NCI-H187 treated with DMSO at 0.1 percent for 48 hours (cell line): ENCODE data around the gene DHDH.
A peak's percentile ranks its signal among the peaks of the same experiment; 100 is the strongest.

ENCODE experiments used
- DNase-seq: peaks from one replicate; lab custom pipeline; 2025; lab: John Stamatoyannopoulos, UW

The DHDH gene

DNA sequence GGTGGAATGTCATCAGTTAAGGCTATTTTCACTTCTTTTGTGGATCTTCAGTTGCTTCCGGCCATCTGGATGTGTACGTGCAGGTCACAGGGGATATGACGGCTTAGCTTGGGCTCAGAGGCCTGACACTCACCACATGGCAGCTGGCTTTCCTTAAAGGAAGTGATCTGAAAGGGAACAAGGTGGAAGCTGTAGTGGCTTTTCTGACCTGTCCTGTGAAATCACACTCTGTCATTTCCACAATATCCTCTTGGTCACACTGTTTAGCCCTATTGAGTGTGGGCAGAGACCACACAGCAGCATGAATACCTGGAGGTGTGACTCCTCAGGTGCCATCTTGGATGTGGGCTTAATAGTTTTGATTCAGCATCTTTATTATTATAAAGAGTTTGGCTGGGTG is 16.7 kb downstream of the DHDH start:
- no peak for DNase-seq

DNA sequence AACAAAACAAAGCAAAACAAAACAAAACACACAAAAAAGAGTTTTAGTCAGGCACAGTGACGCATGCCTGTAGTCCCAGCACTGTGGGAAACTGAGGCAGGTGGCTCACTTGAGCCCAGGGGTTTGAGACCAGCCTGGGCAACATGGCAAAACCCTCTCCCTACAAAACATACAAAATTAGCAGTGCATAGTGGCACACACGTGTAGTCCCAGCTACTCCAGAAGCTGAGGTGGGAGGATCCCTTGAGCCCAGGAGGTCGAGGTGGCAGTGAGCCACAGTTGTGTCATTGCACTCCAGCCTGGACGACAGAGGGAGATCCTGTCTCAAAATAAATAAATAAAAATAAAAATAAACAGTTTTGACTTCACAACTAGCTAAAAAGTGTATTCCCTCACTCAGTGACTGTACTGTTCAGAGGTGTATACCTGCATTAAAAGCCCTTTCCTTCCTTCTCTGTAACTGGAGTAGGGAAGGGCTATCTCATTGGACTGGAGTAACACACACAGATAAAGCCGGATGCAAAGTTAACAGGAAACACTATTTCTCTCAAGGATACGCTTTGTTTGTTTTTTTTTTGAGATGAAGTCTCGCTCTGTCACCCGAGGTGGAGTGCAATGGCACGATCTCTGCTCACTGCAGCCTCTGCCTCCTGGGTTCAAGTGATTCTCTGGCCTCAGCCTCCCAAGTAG is 17.5 kb downstream of the DHDH start:
- no peak for DNase-seq

DNA sequence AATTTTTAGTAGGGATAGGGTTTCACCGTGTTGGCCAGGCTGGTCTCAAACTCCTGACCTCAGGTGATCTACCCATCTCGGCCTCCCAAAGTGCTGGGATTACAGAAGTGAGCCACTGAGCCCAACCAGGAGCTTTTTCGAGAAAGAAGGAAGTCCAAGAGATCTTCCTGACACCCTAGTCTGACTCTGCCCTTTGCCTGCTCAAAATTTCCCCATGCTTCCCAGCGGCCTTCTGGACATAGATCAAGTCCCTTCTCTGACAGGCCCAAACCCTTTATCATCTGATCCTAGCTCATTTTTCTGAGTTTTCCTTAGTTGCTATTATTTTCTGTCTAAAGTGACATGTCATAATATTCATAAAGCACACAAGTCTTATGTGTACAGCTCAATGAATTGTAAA is 19.6 kb downstream of the DHDH start:
- DNase-seq, result no peak

- no peak for DNase-seq
Measured at GRCh38 chr19:48953990-48954594, 20.6 kb downstream of the DHDH start.

DNA sequence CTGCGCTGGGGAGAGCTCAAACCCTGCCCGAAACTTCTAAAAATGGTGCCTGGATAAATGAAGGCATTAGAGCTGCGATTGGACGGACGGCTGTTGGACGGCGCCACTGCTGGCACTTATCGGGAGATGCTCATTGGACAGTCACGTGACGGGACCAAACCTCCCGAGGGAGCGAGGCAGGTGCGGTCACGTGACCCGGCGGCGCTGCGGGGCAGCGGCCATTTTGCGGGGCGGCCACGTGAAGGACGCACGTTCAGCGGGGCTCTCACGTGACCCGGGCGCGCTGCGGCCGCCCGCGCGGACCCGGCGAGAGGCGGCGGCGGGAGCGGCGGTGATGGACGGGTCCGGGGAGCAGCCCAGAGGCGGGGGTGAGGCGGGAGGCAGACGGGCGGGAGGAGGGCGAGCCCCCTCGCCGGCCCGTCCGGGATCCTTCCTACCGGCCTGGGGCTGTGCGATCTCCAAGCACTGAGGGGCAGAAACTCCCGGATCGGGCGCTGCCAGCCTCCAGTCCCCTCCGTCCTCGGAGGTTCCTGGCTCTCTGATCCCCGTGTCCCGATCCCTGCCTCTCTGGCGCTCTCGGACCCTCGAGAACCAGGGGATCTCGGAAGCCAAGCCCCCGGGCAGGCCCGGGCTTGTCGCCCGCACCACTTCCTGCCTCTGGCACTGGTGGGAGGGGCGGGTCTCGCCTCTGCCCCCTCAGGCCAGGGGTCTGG is 21.3 kb downstream of the DHDH start, which contains the start of gene BAX:
Gene BAX, plus strand, starts transcription at position 281 of the 713 bp plus-strand sequence. Its CDS starts 54 bp downstream, at position 335.
- peak; percentile 89 for DNase-seq

GRCh38 chr19:48955308-48955958 is 21.9 kb downstream of the DHDH start:
- no peak for DNase-seq

DNA sequence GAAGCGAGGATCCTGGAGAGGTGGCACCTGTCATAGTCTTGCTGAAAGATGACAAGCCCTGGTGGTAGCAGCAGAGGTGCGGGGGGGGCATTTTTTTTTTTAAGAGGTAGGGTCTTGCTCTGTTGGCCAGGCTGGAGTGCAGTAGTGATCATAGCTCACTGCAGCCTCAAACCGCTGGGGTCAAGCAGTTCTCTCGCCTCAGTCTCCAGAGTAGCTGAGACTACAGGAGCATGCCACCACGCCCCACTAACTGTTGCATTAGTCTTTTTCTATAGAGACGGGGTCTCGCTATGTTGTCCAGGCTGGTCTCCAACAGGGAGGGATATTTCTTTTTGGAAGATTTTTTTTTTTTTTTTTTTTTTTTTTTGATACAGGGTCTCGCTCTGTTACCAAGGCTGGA is 24.5 kb downstream of the DHDH start:
- no peak for DNase-seq

- DNase-seq, result no peak
Measured at GRCh38 chr19:48959341-48960239, 26.1 kb downstream of the DHDH start.

DNA sequence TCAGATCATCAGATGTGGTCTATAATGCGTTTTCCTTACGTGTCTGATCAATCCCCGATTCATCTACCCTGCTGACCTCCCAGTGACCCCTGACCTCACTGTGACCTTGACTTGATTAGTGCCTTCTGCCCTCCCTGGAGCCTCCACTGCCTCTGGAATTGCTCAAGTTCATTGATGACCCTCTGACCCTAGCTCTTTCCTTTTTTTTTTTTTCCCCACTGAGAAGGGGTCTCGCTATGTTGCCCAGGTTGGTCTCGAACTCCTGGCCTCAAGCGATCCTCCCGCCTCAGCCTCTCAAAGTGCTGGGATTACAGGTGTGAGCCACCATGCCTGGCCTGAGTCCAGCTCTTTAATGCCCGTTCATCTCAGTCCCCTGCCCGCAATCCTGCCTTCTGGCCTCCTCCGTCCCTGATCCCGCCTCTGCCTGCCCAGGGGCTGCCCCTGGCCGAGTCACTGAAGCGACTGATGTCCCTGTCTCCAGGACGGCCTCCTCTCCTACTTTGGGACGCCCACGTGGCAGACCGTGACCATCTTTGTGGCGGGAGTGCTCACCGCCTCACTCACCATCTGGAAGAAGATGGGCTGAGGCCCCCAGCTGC is 27.7 kb downstream of the DHDH start:
- DNase-seq, result no peak

DNA sequence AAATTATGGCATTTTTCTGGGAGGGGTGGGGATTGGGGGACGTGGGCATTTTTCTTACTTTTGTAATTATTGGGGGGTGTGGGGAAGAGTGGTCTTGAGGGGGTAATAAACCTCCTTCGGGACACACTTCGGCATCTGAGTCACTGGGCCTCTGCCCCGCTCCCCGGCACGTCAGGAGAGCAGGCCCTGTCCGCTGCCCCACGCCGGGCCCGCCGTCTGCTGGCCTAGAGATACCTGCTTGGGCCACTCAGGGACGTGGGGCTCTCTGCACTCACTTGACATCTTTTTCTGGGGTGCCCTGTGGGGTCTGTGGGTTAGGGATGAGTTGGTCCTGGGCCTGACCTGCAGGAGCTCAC is 28.2 kb downstream of the DHDH start:
- no peak for DNase-seq

- DNase-seq, result no peak
Measured at GRCh38 chr19:48962029-48962848, 28.7 kb downstream of the DHDH start.

- no peak for DNase-seq
Measured at GRCh38 chr19:48962849-48963165, 29.3 kb downstream of the DHDH start.

- DNase-seq, result no peak
Measured at GRCh38 chr19:48963371-48964204, 30.1 kb downstream of the DHDH start.

DNA sequence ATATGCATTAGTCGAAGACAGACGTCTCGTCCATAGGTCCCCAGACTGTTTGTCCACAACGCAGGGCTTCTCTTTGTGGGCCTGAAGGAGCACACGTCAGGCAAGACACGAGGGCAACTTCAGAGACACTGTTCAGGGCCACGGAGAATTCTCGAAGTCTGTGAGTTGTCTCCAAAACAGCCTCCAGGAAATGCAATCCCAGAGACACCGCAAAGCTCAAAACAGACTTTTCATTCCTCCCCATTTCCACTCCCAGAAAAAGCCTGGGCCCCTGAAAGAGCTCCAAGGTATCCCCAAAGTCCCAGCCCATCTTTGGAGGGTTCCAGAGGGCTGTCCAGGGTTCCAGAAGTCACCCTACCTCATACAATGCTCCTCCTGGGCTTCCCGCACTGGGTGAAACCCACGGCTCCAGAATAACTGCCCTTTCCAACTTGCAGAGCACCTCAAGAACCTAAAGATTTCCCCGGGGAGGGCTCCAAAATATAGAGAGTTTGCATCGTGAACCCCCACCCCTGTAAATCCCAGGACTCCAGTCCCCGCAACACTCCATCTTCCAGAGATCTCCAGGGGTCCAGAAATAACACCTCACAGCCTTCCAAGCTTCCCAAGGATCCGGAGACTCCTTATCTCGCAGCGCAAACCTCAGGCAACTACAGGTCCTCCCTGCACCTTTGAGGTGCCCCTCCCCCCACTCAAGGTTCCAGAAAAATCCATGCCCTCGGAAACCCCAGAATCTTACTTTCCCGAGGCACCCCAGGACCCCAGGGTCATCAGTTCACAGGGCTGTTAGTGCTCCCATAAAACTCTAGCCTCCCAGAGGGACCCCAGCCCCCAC is 30.9 kb downstream of the DHDH start:
- DNase-seq, result no peak

DNA sequence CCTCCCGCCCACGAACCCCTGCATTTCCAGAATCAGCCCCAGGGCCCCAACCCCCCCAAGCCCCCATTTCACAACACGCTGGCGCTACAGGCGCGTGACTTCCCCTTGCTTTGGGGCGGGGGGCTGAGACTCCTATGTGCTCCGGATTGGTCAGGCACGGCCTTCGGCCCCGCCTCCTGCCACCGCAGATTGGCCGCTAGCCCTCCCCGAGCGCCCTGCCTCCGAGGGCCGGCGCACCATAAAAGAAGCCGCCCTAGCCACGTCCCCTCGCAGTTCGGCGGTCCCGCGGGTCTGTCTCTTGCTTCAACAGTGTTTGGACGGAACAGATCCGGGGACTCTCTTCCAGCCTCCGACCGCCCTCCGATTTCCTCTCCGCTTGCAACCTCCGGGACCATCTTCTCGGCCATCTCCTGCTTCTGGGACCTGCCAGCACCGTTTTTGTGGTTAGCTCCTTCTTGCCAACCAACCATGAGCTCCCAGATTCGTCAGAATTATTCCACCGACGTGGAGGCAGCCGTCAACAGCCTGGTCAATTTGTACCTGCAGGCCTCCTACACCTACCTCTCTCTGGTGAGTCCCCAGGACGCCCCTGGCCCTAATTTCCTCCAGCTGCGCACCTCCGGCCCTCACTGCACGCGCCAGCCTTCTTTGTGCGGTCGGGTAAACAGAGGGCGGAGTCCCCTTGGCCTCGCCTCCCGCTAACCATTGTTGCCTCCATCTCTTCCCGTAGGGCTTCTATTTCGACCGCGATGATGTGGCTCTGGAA is 31.7 kb downstream of the DHDH start, which contains the start of gene FTL:
Gene FTL, plus strand, starts transcription at position 270 of the 766 bp plus-strand sequence. Its CDS starts 199 bp downstream, at position 469.
- peak; percentile 74 for DNase-seq

GRCh38 chr19:48965806-48966540 is 32.5 kb downstream of the DHDH start:
- DNase-seq, result peak; percentile 63
